Body of pancreas (tissue), 4 donors: ENCODE data around the gene PEF1. TPM values are rescaled to one million over a fixed set of nuclear protein-coding genes. Genes with fewer than 3 reads are reported as not detected.

ENCODE experiments used
- ATAC-seq: fragments of 150-250 bp; one replicate; pipeline ENCODE4 v1.9.1; 2016
- DNase-seq, 4 donors: peaks; one replicate each; pipeline ENCODE4 v3.0.0-alpha.2; 2019
- H3K27ac ChIP-seq, 4 donors: fragments of 200-600 bp; sonication (generic); 1 replicate in 3 of 4; 2 replicates in 1 of 4; pipeline versions ENCODE4 v1.5.1 to v1.6.1; 2016 to 2019; ENCODE audit warnings: mild to moderate bottlenecking in 1 of 4, mixed read lengths in 1 of 4, moderate library complexity in 1 of 4
- H3K27me3 ChIP-seq, 2 donors: fragments of 200-600 bp; sonication (generic); one replicate each; pipeline ENCODE4 v1.6.0; 2016; ENCODE audit warnings: mild to moderate bottlenecking in 1 of 2
- H3K36me3 ChIP-seq, 2 donors: fragments of 200-600 bp; sonication (generic); replicated peaks in 1 of 2; 2 replicates each; pipeline ENCODE4 v1.5.1; 2016; ENCODE audit warnings: low read depth in 2 of 2; ENCODE audit not compliant: insufficient read depth in 1 of 2
- H3K4me1 ChIP-seq: fragments of 200-600 bp; sonication (generic); one replicate; pipeline ENCODE4 v1.6.0; 2016
- H3K4me3 ChIP-seq, 2 donors: fragments of 200-600 bp; sonication (generic); 1 replicate in 1 of 2; 2 replicates in 1 of 2; pipeline ENCODE4 v1.5.1; 2016 to 2019
- H3K9me3 ChIP-seq, 3 donors: fragments of 200-600 bp; sonication (generic); 1 replicate in 2 of 3; 2 replicates in 1 of 3; pipeline ENCODE4 v1.5.1; 2016
- POLR2A ChIP-seq, 3 donors: fragments of 450-650 bp; IDR thresholded peaks; one replicate each; pipeline ENCODE4 v1.6.1; 2016; ENCODE audit warnings: antibody characterized with exemption in 3 of 3, mild to moderate bottlenecking in 2 of 3
- WGBS, 2 donors: methylation state at CpG; one replicate each; pipeline ENCODE4 v1.1.5; 2017; 5-methylcytosine and 5-hydroxymethylcytosine counted together
- intact Hi-C: fragments of 100-400 bp; cut with DNase I; formaldehyde crosslinking; loops from one replicate; pipeline ENCODE4 v1.15.1; 2023
- total RNA-seq, 2 donors: library from RNA; depleted of rRNA; stranded (reverse); fragments of >200 nt; gene quantifications; one replicate each; pipeline ENCODE4 v1.1.0, GENCODE V29; 2016
- TF ChIP-seq, protein P1 (sequence below), 7 experiments: fragments of 450-650 bp in 4 of 7; fragments of 200-600 bp in 3 of 7; sonication (generic) in 3 of 7; IDR thresholded peaks; one replicate each; pipeline ENCODE4 v1.5.1; 2016 to 2019; ENCODE audit warnings: antibody characterized with exemption in 7 of 7

PEF1 gene
- total RNA-seq, 2 donors from 2014 or later, result 23.6 to 24.1 TPM

- H3K36me3 ChIP-seq, result no peaks in the 10 kb centered on the region
- peak overlapping the region in 1 of 4 donors; percentile 67 for H3K27ac ChIP-seq
- TF ChIP-seq, protein P1, sequence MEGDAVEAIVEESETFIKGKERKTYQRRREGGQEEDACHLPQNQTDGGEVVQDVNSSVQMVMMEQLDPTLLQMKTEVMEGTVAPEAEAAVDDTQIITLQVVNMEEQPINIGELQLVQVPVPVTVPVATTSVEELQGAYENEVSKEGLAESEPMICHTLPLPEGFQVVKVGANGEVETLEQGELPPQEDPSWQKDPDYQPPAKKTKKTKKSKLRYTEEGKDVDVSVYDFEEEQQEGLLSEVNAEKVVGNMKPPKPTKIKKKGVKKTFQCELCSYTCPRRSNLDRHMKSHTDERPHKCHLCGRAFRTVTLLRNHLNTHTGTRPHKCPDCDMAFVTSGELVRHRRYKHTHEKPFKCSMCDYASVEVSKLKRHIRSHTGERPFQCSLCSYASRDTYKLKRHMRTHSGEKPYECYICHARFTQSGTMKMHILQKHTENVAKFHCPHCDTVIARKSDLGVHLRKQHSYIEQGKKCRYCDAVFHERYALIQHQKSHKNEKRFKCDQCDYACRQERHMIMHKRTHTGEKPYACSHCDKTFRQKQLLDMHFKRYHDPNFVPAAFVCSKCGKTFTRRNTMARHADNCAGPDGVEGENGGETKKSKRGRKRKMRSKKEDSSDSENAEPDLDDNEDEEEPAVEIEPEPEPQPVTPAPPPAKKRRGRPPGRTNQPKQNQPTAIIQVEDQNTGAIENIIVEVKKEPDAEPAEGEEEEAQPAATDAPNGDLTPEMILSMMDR (IDR thresholded peaks at IDR 0.05), result no peak
- peaks cover 50% of the 10 kb centered on the region for H3K4me1 ChIP-seq
- WGBS, 2 donors, result 90 to 91% methylated on average over 11 of the region's 11 CpGs
- intact Hi-C loops, result no loop called here
- no peak for DNase-seq
- H3K27me3 ChIP-seq, result no peaks in the 10 kb centered on the region
- H3K4me3 ChIP-seq, result no peak overlapping the region
- no peak for ATAC-seq
- no peaks in the 10 kb centered on the region for H3K9me3 ChIP-seq
Measured at GRCh38 chr1:31585736-31586365, 58.8 kb downstream of the PEF1 start.

DNA sequence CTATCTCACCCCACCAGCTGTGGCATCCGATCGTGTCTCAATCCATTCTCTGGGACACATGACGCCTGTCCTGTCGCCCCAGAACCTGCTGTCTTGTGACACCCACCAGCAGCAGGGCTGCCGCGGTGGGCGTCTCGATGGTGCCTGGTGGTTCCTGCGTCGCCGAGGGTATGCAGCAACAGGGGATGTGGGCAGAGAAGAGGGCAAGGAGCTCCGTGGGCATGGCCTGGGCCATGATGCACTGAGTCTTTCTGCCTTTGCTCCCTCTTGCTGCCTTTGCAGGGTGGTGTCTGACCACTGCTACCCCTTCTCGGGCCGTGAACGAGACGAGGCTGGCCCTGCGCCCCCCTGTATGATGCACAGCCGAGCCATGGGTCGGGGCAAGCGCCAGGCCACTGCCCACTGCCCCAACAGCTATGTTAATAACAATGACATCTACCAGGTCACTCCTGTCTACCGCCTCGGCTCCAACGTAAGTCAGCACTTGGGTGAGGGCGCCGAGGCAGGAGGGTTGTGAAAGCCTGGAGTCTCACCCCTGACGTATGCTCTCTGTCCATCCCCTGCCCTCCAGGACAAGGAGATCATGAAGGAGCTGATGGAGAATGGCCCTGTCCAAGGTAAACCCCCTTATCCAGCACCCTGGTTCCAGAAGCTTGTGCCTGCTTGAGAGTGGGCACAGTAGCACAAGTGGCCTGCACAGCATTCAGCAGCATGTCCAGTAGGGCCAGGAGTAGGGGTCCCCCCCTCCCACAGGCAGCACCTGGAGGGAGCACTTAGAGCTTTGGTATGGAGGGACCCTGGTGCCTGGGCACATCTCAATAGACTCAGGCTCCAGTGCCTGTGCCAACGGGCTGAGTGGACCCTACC lies 59.6 kb downstream of the PEF1 start:
- no peak for TF ChIP-seq POLR2A (IDR thresholded peaks at IDR 0.05)
- TF ChIP-seq, protein P1 (IDR thresholded peaks at IDR 0.05), result no peak
- H3K27me3 ChIP-seq, result no peaks in the 10 kb centered on the region
- H3K4me3 ChIP-seq, result no peak overlapping the region
- no peak for ATAC-seq
- no peaks in the 10 kb centered on the region for H3K36me3 ChIP-seq
- H3K4me1 ChIP-seq, result peaks cover 54% of the 10 kb centered on the region
- H3K27ac ChIP-seq, result peak overlapping the region in 2 of 4 donors; percentile 58 to 67
- WGBS, 2 donors, result 87 to 89% methylated on average over 18 to 26 of the region's 27 CpGs
- H3K9me3 ChIP-seq, result no peaks in the 10 kb centered on the region
- intact Hi-C loops, result no loop called here
- no peak for DNase-seq

- H3K27me3 ChIP-seq, result no peaks in the 10 kb centered on the region
- no peak overlapping the region for H3K4me3 ChIP-seq
- no peak for TF ChIP-seq POLR2A (IDR thresholded peaks at IDR 0.05)
- H3K4me1 ChIP-seq, result peaks cover 61% of the 10 kb centered on the region
- no peaks in the 10 kb centered on the region for H3K36me3 ChIP-seq
- peak overlapping the region; percentile 17 to 67 (median 60) for H3K27ac ChIP-seq
- 41 to 43% methylated on average over 11 to 13 of the region's 13 CpGs for WGBS, 2 donors
- DNase-seq (peak; percentile 75 to 93 (median 89)), ATAC-seq (peak; percentile 58)
- H3K9me3 ChIP-seq, result no peaks in the 10 kb centered on the region
- intact Hi-C loops, result no loop called here
Measured at GRCh38 chr1:31583995-31584868, 60.4 kb downstream of the PEF1 start.

DNA sequence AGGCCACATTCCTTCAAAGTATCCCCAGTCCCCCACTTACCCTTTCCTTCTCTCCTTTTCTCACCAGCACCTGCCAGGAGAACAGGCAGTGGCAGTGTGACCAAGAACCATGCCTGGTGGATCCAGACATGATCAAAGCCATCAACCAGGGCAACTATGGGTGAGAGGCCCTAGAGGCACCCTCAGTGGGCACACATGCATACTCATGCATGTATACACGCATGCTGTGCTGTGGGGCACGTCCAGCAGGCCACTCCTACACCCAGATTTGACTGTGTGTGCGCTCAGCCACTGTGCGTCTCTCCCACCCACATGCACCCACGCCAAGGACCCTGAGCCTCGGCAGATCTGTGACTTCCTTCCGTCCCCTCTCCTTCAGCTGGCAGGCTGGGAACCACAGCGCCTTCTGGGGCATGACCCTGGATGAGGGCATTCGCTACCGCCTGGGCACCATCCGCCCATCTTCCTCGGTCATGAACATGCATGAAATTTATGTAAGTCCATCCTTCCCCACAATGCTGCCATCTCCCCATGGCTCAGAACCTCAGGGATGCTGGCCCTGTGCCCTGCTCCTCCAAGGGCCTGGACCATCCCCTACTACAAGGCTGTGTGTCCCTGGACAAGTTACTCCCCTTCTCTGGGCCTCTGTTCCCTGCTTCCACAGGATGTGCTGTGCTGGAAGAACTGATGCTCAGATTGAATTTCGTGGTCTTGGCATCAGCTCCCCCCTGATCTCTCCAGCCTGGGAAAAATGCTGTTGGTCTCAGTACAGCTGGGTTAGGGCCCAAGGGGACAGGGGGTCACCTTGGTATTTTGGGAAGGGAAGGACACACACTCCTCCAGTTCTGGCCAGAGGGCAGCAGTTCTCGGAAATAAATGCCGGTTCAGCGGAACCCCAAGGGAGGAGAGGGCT lies 61.3 kb downstream of the PEF1 start:
- WGBS, 2 donors, result 81 to 92% methylated on average over 11 to 16 of the region's 16 CpGs
- Histone ChIP-seq H3K27me3 (no peaks in the 10 kb centered on the region), H3K4me1 (peaks cover 55% of the 10 kb centered on the region), H3K27ac (peak overlapping the region; percentile 17 to 67 (median 60)), H3K9me3 (no peaks in the 10 kb centered on the region), H3K4me3 (no peak overlapping the region), H3K36me3 (no peaks in the 10 kb centered on the region)
- no peak for TF ChIP-seq POLR2A (IDR thresholded peaks at IDR 0.05)
- TF ChIP-seq, protein P1 (IDR thresholded peaks at IDR 0.05), result no peak
- DNase-seq (no peak), ATAC-seq (no peak)
- intact Hi-C loops, result no loop called here
